Activated CD8-positive, alpha-beta T cell treated with anti-CD3 and anti-CD28 coated beads, Interleukin-2, amount 10 ng/mL, durations not matched to agents 7 days and 5 days (primary cell): ENCODE measurements around the gene PECR. TPM values are rescaled to one million over a fixed set of nuclear protein-coding genes. Genes with fewer than 3 reads are reported as not detected.

Experiments
- ATAC-seq: fragments of 150-1000 bp; cut with Tn5 transposase; one replicate; pipeline ENCODE4 v1.10.0; 2021; ENCODE audit warnings: moderate library complexity
- CTCF ChIA-PET: fragments of 350-600 bp; sonication (Branson Sonifier 250); formaldehyde crosslinking; loops from one replicate; lab custom pipeline; 2021; ENCODE audit warnings: antibody characterized with exemption; lab: Charles Lee
- POLR2A ChIA-PET: fragments of 350-600 bp; sonication (Branson Sonifier 250); formaldehyde crosslinking; loops from one replicate; lab custom pipeline; 2021; ENCODE audit warnings: antibody characterized with exemption; lab: Charles Lee
- DNase-seq: peaks from one replicate; pipeline ENCODE4 v3.0.0-alpha.2; 2020
- H3K27ac Mint-ChIP-seq: one replicate; pipeline ENCODE4 v1.8.0; 2021; ENCODE audit warnings: mild to moderate bottlenecking, mixed read lengths
- H3K27me3 Mint-ChIP-seq: one replicate; pipeline ENCODE4 v1.8.0; 2021; ENCODE audit warnings: low read depth, mixed read lengths
- H3K36me3 Mint-ChIP-seq: one replicate; pipeline ENCODE4 v1.8.0; 2021; ENCODE audit warnings: low read depth, mixed read lengths
- H3K4me1 Mint-ChIP-seq: one replicate; pipeline ENCODE4 v1.8.0; 2021; ENCODE audit warnings: low read depth, mixed read lengths
- H3K4me3 Mint-ChIP-seq: one replicate; pipeline ENCODE4 v1.8.0; 2021; ENCODE audit warnings: mild to moderate bottlenecking, mixed read lengths
- H3K9me3 Mint-ChIP-seq: one replicate; pipeline ENCODE4 v1.8.0; 2022; ENCODE audit warnings: mixed read lengths; ENCODE audit not compliant: insufficient read depth
- total RNA-seq, 2 experiments: library from RNA; stranded (reverse); gene quantifications; one replicate each; pipeline ENCODE4 v1.2.3, GENCODE V29; 2021

Gene PECR
- total RNA-seq, 2 experiments from 2014 or later, result 29.0 to 30.3 TPM

GRCh38 chr2:216029416-216030129 is 52.0 kb downstream of the PECR start:
- ChIA-PET POLR2A (interaction anchor here (0.6 kb wide), 1 partner anchor 28 kb away, joined by 3 read pairs; no protein-coding TSS in a partner anchor), CTCF (interaction anchor here (1.0 to 7.0 kb wide), 3 partner anchors 9 to 85 kb away, joined by 3 to 138 read pairs (median 3); no protein-coding TSS in a partner anchor)
- H3K27me3 Mint-ChIP-seq, result no peaks in the 10 kb centered on the region
- H3K4me3 Mint-ChIP-seq, result no peak overlapping the region
- no peaks in the 10 kb centered on the region for H3K9me3 Mint-ChIP-seq
- peaks cover 15% of the 10 kb centered on the region for H3K36me3 Mint-ChIP-seq
- DNase-seq, result no peak
- no peak overlapping the region for H3K27ac Mint-ChIP-seq
- no peak for ATAC-seq
- H3K4me1 Mint-ChIP-seq, result peaks cover 29% of the 10 kb centered on the region

DNA sequence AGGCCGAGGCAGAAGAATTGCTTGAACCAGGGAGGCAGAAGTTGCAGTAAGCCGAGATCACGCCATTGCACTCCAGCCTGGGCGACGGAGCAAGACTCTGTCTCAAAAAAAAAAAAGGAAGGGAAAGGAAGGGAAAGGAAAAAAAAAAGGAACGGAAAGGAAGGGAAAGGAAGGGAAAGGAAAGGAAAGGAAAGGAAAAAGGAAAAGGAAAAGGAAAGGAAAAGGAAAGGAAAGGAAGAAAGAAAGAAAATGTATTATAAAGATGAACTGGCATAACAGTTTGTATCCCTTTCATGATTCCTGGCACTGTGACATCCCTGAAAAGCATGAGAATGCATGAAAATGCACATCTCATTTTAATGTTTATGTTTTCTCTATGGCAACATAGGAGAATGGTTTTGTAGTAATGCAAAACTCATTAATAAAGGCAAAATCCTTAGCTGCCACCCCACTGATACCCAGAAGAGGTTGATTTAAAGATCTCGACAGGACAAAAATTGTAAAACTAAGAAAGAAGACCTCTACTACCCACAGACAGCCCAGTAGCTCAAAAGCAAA is 56.8 kb downstream of the PECR start:
- H3K9me3 Mint-ChIP-seq, result no peaks in the 10 kb centered on the region
- ChIA-PET CTCF (interaction anchor here (0.8 to 11.0 kb wide), 5 partner anchors 8 to 85 kb away, joined by 3 to 138 read pairs (median 20); no protein-coding TSS in a partner anchor), POLR2A (no interaction called here)
- H3K27me3 Mint-ChIP-seq, result no peaks in the 10 kb centered on the region
- no peak overlapping the region for H3K27ac Mint-ChIP-seq
- no peak for ATAC-seq
- peaks cover 7% of the 10 kb centered on the region for H3K36me3 Mint-ChIP-seq
- H3K4me3 Mint-ChIP-seq, result no peak overlapping the region
- H3K4me1 Mint-ChIP-seq, result peaks cover 4% of the 10 kb centered on the region
- DNase-seq, result no peak

DNA sequence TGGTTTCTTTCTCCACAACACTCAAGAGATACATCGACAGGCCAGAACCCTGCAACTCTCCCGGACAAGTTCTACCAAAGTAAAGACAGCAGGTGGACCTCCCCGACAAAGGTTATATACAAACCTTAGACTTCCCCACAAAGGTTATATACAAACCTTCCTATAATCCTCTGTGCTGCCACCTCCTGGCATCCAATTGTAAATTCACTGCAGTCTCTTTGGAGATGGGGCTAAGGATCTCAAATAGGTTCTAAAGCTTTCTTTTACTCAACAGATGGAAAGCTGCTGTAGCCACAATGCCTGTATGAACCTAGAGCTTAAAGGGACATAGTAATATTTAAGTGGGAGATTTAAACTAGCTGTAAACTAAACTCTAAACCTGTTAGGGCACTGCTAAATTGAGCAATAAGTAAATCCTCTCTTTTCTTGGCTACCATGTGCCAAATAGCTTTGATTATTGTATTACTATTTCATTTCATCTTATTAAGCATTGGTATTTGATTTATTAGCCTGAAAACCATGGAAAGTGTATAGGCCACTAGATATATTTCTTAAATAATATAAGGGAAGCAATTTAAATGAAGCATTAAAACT is 58.5 kb downstream of the PECR start:
- peak; percentile 88 for ATAC-seq
- Mint-ChIP-seq H3K27me3 (no peaks in the 10 kb centered on the region), H3K9me3 (peaks cover 5% of the 10 kb centered on the region), H3K4me3 (no peak overlapping the region), H3K27ac (no peak overlapping the region), H3K36me3 (peaks cover 3% of the 10 kb centered on the region), H3K4me1 (peaks cover 9% of the 10 kb centered on the region)
- DNase-seq, result peak; percentile 71
- ChIA-PET CTCF (interaction anchor here (0.7 to 11.0 kb wide), 23 partner anchors 9 to 118 kb away, joined by 3 to 138 read pairs (median 4); partner anchors contain the start of genes MREG, PECR and TMEM169), POLR2A (no interaction called here)

DNA sequence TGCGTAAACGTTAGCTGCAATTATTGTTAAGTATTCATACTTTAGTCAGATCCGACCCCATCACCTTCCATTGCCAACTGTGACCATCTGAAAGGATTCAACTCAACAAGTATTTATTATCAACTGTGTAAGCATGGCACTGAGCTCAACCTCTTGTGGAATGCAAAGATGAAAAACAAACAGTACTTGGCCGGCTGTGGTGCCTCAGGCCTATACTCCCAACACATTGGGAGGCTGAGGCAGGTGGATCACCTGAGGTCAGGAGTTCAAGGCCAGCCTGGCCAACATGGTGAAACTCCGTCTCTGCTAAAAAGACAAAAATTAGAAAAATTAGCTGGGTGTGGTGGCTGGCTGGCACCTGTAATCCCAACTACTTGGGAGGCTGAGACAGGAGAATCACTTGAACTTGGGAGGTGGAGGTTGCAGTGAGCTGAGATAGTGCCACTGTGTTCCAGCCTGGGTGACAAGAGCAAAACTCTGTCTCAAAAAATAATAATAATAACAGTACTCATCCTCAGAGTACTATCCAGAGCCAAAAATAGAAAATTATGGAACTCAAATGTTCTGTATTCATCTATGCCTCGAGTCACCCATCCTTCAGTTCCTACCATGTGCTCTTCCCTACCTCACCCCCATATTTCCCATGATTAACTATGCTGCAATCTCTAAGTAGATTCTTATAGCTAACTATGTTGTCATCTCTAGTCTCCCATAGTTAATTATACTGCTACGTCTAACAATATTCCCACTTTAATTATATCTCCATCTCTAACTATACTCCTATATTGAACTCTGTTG is 59.6 kb downstream of the PECR start:
- ATAC-seq (no peak), DNase-seq (no peak)
- Mint-ChIP-seq H3K27me3 (no peaks in the 10 kb centered on the region), H3K9me3 (peaks cover 5% of the 10 kb centered on the region), H3K36me3 (peaks cover 4% of the 10 kb centered on the region), H3K4me1 (peaks cover 17% of the 10 kb centered on the region), H3K27ac (no peak overlapping the region), H3K4me3 (no peak overlapping the region)
- CTCF ChIA-PET, result interaction anchor here (0.8 to 11.0 kb wide), 12 partner anchors 9 to 119 kb away, joined by 3 to 138 read pairs (median 4); partner anchors contain the start of gene MREG
- POLR2A ChIA-PET, result no interaction called here

- ChIA-PET POLR2A (interaction anchor here (0.7 kb wide), 1 partner anchor 42 kb away, joined by 3 read pairs; no protein-coding TSS in a partner anchor), CTCF (interaction anchor here (1.0 to 11.0 kb wide), 5 partner anchors 14 to 95 kb away, joined by 3 to 138 read pairs (median 16); partner anchors contain the start of gene XRCC5)
- H3K27ac Mint-ChIP-seq, result no peak overlapping the region
- H3K4me1 Mint-ChIP-seq, result peaks cover 45% of the 10 kb centered on the region
- H3K27me3 Mint-ChIP-seq, result no peaks in the 10 kb centered on the region
- peaks cover 7% of the 10 kb centered on the region for H3K36me3 Mint-ChIP-seq
- H3K9me3 Mint-ChIP-seq, result peaks cover 5% of the 10 kb centered on the region
- no peak overlapping the region for H3K4me3 Mint-ChIP-seq
- ATAC-seq (no peak), DNase-seq (no peak)
Observed at GRCh38 chr2:216018709-216019108, 62.9 kb downstream of the PECR start.

DNA sequence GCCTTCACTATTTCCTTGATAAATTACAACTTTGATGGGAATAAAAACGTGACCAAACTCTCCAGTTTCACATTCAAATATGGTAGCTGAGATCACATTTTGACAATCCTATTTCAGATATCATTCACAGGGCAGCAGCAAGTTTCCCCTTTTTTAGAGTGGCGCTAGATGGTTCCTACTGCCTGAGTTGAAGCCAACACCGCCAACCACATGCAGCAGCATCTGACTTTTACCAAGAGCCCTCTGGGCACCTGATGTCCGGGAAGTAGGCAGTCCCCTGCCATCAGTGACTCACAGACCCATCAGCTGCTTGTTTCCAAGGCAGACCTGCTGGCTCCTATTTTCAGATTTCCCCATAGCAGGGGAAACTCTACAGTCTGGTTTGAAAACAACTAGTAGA is 64.2 kb downstream of the PECR start:
- Mint-ChIP-seq H3K27me3 (no peaks in the 10 kb centered on the region), H3K36me3 (peaks cover 7% of the 10 kb centered on the region), H3K27ac (peak overlapping the region; percentile 86), H3K4me3 (no peak overlapping the region), H3K4me1 (peaks cover 53% of the 10 kb centered on the region), H3K9me3 (peaks cover 5% of the 10 kb centered on the region)
- ATAC-seq, result no peak
- POLR2A ChIA-PET, result interaction anchor here (1.2 to 1.3 kb wide), 2 partner anchors 91 to 93 kb away, joined by 3 to 5 read pairs; partner anchors contain the start of gene XRCC5
- CTCF ChIA-PET, result interaction anchor here (1.5 to 11.0 kb wide), 6 partner anchors 10 to 92 kb away, joined by 3 to 138 read pairs (median 18); partner anchors contain the start of gene XRCC5
- DNase-seq, result peak; percentile 37

DNA sequence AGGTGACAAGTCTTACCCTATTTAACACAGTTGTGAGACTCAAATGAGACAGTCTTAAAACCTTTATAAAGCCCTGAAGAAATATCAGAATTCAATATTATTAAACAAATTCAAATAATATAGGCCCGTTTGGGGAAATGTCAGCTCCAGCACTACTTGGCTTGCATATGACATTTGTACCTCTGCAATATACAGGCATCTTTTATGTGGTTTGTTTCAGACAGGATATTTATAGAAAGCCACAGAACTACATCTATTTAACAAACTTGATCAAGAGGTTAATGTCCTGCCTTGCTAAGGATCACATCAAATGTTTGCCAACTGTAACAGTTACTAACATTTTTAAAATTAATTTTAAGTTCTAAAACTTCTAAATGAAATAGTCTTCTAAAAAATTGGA is 65.0 kb downstream of the PECR start:
- ATAC-seq, result no peak
- Mint-ChIP-seq H3K36me3 (peaks cover 7% of the 10 kb centered on the region), H3K9me3 (peaks cover 5% of the 10 kb centered on the region), H3K27ac (peak overlapping the region; percentile 91), H3K4me3 (no peak overlapping the region), H3K27me3 (no peaks in the 10 kb centered on the region), H3K4me1 (peaks cover 56% of the 10 kb centered on the region)
- CTCF ChIA-PET, result interaction anchor here (0.7 to 11.0 kb wide), 13 partner anchors 9 to 103 kb away, joined by 3 to 138 read pairs (median 5); partner anchors contain the start of gene XRCC5
- DNase-seq, result no peak
- POLR2A ChIA-PET, result interaction anchor here (1.2 to 1.8 kb wide), 3 partner anchors 10 to 93 kb away, joined by 3 to 12 read pairs (median 5); partner anchors contain the start of gene XRCC5

DNA sequence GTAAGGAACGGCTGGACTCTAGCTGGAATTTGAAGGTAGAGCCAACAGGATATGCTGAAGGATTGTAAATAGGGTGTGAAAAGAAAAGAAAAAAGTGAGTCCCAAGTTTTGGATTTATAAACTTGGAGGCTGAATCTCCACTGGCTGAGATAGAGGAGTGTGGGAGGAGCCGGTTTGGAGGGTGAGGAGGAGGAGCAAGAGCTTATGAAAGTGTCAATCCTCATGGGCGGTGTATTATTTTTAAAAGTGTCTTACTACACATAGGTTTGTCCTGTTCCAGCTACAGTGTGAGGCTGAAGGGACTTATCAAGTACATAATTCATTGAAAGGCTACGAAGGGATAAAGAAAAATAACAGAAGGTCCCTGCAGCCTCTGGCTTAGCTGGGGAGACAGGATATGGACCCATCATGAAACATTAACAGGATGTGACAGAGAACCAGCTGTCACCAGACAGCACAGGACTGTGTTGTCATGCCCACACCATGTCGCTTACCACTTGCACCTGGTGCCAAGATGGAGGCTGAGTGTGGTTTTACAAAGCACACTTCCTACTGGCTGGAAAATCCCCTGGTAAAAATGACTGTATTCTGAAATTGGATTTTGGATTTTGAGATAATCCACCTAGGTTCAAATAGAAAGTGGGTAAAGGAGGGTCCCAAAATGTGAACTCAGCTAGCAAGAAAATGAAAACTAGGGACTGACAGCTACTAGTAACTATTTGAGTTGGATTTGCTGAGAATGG is 65.7 kb downstream of the PECR start:
- Mint-ChIP-seq H3K4me3 (peak overlapping the region; percentile 62), H3K9me3 (peaks cover 5% of the 10 kb centered on the region), H3K27ac (peak overlapping the region; percentile 91), H3K4me1 (peaks cover 56% of the 10 kb centered on the region), H3K27me3 (no peaks in the 10 kb centered on the region), H3K36me3 (peaks cover 7% of the 10 kb centered on the region)
- CTCF ChIA-PET, result interaction anchor here (0.7 to 11.0 kb wide), 14 partner anchors 8 to 104 kb away, joined by 3 to 138 read pairs (median 4); partner anchors contain the start of gene XRCC5
- DNase-seq (peak; percentile 81), ATAC-seq (peak; percentile 74)
- POLR2A ChIA-PET, result interaction anchor here (0.8 to 1.8 kb wide), 5 partner anchors 10 to 337 kb away, joined by 3 to 12 read pairs (median 3); partner anchors contain the start of gene XRCC5

DNA sequence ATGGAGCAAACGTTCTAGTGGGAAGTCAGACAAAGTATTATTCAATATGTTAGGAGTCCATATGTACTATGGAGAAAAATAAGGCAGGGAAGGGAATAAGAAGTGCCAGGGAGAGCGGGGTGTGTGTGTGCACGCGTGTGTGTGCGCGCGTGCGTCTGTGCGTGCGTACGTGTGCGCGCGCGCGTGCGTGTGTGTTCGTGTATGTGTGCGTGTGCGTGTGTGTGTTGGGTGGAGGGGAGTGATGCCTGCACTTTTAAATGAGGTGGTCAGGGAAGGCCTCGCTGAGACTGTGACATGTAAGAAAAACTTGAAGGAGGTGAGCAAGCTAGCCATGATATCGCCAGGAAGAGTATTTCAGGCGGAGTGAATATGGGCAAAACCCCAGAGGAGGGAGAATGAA is 66.6 kb downstream of the PECR start:
- ChIA-PET POLR2A (no interaction called here), CTCF (interaction anchor here (0.7 to 11.0 kb wide), 8 partner anchors 10 to 84 kb away, joined by 3 to 138 read pairs (median 6); no protein-coding TSS in a partner anchor)
- H3K9me3 Mint-ChIP-seq, result peaks cover 5% of the 10 kb centered on the region
- no peaks in the 10 kb centered on the region for H3K27me3 Mint-ChIP-seq
- peaks cover 7% of the 10 kb centered on the region for H3K36me3 Mint-ChIP-seq
- peaks cover 56% of the 10 kb centered on the region for H3K4me1 Mint-ChIP-seq
- ATAC-seq (no peak), DNase-seq (no peak)
- peak overlapping the region; percentile 91 for H3K27ac Mint-ChIP-seq
- no peak overlapping the region for H3K4me3 Mint-ChIP-seq

DNA sequence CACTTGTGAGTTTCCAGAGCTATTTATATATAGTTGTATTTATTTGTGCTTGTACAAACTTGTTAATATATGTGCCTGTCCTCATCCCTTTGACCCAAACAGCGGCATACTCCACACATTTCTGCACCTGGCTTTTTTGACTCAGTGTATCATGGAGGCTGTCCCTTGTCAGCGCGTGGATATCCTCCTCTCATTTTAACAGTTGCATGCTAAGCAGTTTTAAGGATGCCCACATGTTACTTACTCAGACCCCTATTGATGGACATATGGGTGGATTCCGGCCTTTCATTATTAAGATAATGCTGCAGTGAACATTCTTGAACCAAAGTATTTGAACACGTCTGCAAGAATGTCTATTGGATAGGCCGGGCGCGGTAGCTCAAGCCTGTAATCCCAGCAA is 67.6 kb downstream of the PECR start:
- ATAC-seq (no peak), DNase-seq (no peak)
- Mint-ChIP-seq H3K27me3 (no peaks in the 10 kb centered on the region), H3K27ac (peak overlapping the region; percentile 48), H3K36me3 (peaks cover 8% of the 10 kb centered on the region), H3K4me3 (peak overlapping the region; percentile 51), H3K9me3 (peaks cover 5% of the 10 kb centered on the region), H3K4me1 (peaks cover 57% of the 10 kb centered on the region)
- ChIA-PET CTCF (interaction anchor here (0.8 to 3.9 kb wide), 7 partner anchors 9 to 702 kb away, joined by 3 to 26 read pairs (median 4); partner anchors contain the start of gene ATIC), POLR2A (no interaction called here)
